ENCODE results near the gene DGAT2. TPM values are rescaled to one million over a fixed set of nuclear protein-coding genes. Genes with fewer than 3 reads are reported as not detected.

Gene DGAT2
- total RNA-seq, 1 donor from 2014 or later, result 7.3 TPM

DNA sequence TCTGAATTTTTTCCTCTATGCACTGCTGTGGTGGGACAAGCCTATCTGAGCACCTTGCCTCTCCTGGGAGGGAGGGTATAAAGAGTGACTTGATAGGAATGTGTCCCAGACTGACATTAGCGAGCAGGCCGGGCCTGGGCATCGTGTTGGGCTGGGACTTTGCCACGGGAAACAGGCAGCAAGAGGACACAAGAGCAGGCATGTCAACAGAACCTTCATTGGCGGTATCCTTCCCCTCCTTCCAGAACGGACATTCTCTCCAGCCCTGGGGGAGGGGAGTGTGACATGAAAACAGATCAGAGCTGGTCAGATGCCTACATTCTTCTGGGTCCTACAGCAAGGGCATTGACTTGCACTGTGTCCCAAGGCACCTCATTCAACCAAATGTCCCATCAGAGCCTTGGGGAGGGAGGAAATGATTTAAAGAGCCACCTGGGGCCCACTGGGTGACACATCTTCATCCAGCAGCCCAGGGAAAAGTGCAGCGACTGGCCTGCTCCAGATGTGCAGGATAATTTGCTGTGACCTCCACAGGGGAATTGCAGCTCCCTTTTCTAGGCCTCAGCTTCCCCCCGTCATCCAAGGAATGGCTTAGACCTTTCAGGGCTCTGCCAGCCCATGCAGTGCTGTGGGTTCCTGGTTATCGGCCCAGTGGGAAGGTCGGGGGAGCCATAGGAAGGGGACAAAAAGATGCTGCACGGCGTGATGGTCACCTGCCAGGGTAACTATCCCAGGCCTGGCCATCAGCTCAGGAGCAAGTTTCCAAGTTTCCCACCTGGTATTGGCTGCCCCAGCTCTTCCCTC, 24.6 kb downstream of the DGAT2 start:
- Mint-ChIP-seq H3K27ac (no peak overlapping the region), H3K9me3 (no peaks in the 10 kb centered on the region), H3K36me3 (ENCODE audit: low read depth) (no peaks in the 10 kb centered on the region), H3K4me3 (no peak overlapping the region), H3K27me3 (no peaks in the 10 kb centered on the region), H3K4me1 (no peaks in the 10 kb centered on the region)
- intact Hi-C loops (cut with micrococcal nuclease), result no loop called here
- no peak for DNase-seq

DNA sequence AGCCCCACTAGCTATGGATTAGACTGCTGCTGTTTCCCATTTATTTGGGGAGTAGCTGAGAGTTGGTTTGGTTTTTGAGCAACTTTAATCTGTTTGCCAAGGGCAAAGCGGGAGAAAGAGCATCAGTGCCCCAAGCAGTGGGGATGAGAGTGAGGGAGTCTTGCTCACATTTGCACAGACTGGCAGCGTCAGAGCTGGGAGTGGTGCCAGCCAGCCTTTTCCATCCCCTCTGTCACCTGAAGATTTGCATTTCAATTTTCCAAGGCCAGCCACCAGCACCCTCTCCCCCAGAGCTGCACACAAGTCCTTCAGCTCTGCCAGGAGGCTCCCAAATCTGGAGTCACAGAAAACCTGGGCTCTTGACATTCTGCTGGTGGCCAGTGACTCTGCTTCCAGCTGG, 25.4 kb downstream of the DGAT2 start:
- Mint-ChIP-seq H3K4me3 (no peak overlapping the region), H3K9me3 (no peaks in the 10 kb centered on the region), H3K27ac (no peak overlapping the region), H3K36me3 (ENCODE audit: low read depth) (no peaks in the 10 kb centered on the region), H3K27me3 (no peaks in the 10 kb centered on the region), H3K4me1 (no peaks in the 10 kb centered on the region)
- intact Hi-C loops (cut with micrococcal nuclease), result no loop called here
- no peak for DNase-seq

DNA sequence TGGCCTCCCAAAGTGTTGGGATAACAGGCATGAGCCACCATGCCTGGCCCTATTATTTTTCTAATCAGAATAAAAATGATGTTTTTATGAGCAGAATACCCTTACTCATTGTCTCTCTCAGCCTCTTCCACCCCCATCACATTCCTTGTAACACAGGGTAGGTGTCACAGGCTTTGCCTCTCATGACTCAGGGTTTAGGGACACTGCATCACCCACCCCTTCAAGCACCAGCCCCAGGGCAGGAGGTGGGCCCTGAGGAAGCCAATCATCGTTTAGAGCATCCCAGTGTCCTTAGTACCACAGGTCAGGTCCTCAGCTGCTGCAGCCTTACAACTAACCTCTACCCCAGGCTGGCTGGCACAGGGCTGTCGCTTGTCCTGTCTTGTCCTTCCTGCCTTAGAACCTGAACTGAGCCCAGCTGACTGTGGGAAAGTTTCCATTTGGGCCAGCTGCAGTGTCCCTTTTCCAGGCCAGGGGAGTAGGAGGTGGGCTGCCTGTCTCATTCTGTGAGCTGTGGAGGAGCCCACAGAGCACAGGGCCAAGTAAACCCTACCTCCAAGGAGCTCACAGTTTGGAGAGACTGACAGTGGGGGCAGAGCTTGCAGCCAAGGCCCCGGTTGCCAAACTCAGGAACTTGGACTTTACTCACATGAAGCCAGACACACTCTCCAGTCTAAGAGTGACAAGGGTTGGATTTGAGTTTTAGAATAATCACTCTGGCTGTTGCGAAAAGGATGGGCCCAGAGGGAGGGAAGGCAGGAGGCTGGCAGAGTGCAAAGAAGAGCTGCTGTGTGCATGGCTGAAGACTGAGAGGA, 26.9 kb downstream of the DGAT2 start:
- no peak overlapping the region for H3K27ac Mint-ChIP-seq
- H3K4me1 Mint-ChIP-seq, result no peaks in the 10 kb centered on the region
- no peaks in the 10 kb centered on the region for H3K9me3 Mint-ChIP-seq
- no peaks in the 10 kb centered on the region for H3K27me3 Mint-ChIP-seq
- no peak for DNase-seq
- no peaks in the 10 kb centered on the region for H3K36me3 Mint-ChIP-seq (ENCODE audit: low read depth)
- intact Hi-C loops (cut with micrococcal nuclease), result no loop called here
- H3K4me3 Mint-ChIP-seq, result no peak overlapping the region

DNA sequence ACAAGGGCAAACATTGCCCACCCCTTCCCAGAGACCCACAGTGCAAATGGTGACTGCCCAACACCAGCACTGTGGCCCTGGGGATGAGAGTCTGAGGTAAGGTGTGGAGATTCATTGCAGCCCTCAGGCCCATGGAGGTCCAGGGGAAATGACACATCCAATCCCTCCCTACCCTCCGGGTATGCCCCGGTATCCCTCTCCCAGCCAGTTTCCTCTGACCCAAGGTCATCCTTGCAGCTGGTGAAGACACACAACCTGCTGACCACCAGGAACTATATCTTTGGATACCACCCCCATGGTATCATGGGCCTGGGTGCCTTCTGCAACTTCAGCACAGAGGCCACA, 27.5 kb downstream of the DGAT2 start:
- Mint-ChIP-seq H3K27me3 (no peaks in the 10 kb centered on the region), H3K4me3 (no peak overlapping the region), H3K4me1 (peaks cover 5% of the 10 kb centered on the region), H3K36me3 (ENCODE audit: low read depth) (no peaks in the 10 kb centered on the region), H3K9me3 (no peaks in the 10 kb centered on the region), H3K27ac (no peak overlapping the region)
- DNase-seq, result no peak
- intact Hi-C loops (cut with micrococcal nuclease), result no loop called here

DNA sequence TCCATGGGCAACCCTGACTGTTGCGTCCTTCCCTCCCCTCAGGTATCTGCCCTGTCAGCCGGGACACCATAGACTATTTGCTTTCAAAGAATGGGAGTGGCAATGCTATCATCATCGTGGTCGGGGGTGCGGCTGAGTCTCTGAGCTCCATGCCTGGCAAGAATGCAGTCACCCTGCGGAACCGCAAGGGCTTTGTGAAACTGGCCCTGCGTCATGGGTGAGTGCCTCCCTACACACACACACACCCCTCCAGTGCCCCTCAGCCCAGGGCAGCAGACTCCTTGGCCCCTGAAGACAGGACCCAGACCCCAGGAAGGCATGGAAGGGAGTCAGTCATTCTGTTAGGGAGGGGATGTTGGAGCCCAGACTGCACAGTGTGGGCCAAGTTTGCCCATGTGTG, 28.5 kb downstream of the DGAT2 start:
- H3K27me3 Mint-ChIP-seq, result no peaks in the 10 kb centered on the region
- H3K27ac Mint-ChIP-seq, result no peak overlapping the region
- no peaks in the 10 kb centered on the region for H3K9me3 Mint-ChIP-seq
- no peaks in the 10 kb centered on the region for H3K36me3 Mint-ChIP-seq (ENCODE audit: low read depth)
- intact Hi-C loops (cut with micrococcal nuclease), result no loop called here
- DNase-seq, result no peak
- no peak overlapping the region for H3K4me3 Mint-ChIP-seq
- H3K4me1 Mint-ChIP-seq, result peaks cover 14% of the 10 kb centered on the region

DNA sequence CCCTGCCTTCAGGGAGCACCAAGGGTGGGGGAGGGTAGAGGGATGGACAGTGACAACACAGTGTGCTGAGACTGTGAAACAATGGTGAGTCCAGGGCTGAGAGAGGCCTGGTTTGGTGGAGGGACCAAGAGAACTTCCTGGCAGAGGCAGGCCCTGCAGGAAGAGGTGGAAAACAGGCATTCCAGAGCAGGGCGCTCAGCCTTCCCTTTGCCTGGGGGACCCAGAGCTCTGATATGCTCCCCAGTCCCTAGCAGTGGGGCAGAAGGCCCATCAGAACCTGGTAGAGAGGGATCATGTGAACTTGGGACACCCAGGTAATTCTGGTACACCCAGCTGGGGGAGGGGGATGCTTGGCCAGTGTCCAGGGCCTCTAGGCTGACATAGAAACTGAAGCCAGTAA, 29.2 kb downstream of the DGAT2 start:
- H3K4me3 Mint-ChIP-seq, result no peak overlapping the region
- peaks cover 18% of the 10 kb centered on the region for H3K4me1 Mint-ChIP-seq
- H3K36me3 Mint-ChIP-seq (ENCODE audit: low read depth), result no peaks in the 10 kb centered on the region
- DNase-seq, result no peak
- intact Hi-C loops (cut with micrococcal nuclease), result no loop called here
- no peaks in the 10 kb centered on the region for H3K9me3 Mint-ChIP-seq
- no peak overlapping the region for H3K27ac Mint-ChIP-seq
- H3K27me3 Mint-ChIP-seq, result no peaks in the 10 kb centered on the region

DNA sequence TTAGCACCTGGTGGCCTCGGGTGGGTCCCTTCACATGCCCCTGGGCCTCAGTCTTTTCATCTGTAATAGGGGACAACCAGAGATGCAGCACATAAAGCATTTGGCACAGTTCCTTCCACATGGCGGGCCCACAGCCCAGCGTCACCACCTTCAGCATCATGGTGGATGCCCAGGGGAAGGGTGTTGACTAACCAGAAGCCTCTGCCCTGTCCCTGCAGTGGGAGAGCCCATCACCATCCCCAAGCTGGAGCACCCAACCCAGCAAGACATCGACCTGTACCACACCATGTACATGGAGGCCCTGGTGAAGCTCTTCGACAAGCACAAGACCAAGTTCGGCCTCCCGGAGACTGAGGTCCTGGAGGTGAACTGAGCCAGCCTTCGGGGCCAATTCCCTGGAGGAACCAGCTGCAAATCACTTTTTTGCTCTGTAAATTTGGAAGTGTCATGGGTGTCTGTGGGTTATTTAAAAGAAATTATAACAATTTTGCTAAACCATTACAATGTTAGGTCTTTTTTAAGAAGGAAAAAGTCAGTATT, 31.6 kb downstream of the DGAT2 start:
- no peak overlapping the region for H3K4me3 Mint-ChIP-seq
- no peak for DNase-seq
- intact Hi-C loops (cut with micrococcal nuclease), result loop anchor here (5.0 to 10.0 kb wide), 2 partner anchors 352 to 515 kb away; no protein-coding TSS in a partner anchor
- peaks cover 18% of the 10 kb centered on the region for H3K4me1 Mint-ChIP-seq
- H3K27me3 Mint-ChIP-seq, result no peaks in the 10 kb centered on the region
- H3K9me3 Mint-ChIP-seq, result no peaks in the 10 kb centered on the region
- H3K27ac Mint-ChIP-seq, result no peak overlapping the region
- H3K36me3 Mint-ChIP-seq (ENCODE audit: low read depth), result no peaks in the 10 kb centered on the region

DNA sequence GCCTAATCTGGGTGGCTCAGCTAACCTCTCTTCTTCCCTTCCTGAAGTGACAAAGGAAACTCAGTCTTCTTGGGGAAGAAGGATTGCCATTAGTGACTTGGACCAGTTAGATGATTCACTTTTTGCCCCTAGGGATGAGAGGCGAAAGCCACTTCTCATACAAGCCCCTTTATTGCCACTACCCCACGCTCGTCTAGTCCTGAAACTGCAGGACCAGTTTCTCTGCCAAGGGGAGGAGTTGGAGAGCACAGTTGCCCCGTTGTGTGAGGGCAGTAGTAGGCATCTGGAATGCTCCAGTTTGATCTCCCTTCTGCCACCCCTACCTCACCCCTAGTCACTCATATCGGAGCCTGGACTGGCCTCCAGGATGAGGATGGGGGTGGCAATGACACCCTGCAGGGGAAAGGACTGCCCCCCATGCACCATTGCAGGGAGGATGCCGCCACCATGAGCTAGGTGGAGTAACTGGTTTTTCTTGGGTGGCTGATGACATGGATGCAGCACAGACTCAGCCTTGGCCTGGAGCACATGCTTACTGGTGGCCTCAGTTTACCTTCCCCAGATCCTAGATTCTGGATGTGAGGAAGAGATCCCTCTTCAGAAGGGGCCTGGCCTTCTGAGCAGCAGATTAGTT, 32.3 kb downstream of the DGAT2 start:
- H3K9me3 Mint-ChIP-seq, result no peaks in the 10 kb centered on the region
- no peak overlapping the region for H3K27ac Mint-ChIP-seq
- no peak overlapping the region for H3K4me3 Mint-ChIP-seq
- H3K27me3 Mint-ChIP-seq, result no peaks in the 10 kb centered on the region
- peaks cover 18% of the 10 kb centered on the region for H3K4me1 Mint-ChIP-seq
- intact Hi-C loops (cut with micrococcal nuclease), result loop anchor here (5.0 to 10.0 kb wide), 2 partner anchors 351 to 514 kb away; no protein-coding TSS in a partner anchor
- no peak for DNase-seq
- H3K36me3 Mint-ChIP-seq (ENCODE audit: low read depth), result no peaks in the 10 kb centered on the region

DNA sequence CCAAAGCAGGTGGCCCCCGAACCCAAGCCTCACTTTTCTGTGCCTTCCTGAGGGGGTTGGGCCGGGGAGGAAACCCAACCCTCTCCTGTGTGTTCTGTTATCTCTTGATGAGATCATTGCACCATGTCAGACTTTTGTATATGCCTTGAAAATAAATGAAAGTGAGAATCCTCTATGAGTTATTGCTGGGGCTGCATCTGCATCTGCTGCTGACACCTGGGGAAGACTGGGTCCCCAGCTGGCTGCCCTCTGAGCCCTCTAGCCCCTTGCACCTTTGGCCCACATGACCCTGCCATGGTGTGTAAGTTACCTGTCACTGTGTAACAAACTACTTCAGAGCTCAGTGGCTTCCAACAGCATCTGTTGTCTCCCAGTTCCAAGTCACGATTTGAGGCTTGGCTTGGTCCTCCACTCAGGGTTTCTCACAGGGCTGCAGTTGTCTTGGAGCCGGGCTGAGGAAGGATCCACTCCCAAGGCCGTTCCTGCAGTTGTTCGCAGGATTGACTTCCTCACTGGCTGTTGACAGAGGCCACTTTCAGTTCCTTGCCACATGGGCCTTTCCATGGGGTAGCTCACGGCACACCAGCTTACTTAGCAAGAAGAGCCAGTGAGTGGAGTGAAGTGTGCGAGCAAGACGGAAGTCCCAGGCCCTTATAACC, 32.9 kb downstream of the DGAT2 start:
- H3K36me3 Mint-ChIP-seq (ENCODE audit: low read depth), result no peaks in the 10 kb centered on the region
- H3K4me3 Mint-ChIP-seq, result no peak overlapping the region
- H3K4me1 Mint-ChIP-seq, result peaks cover 18% of the 10 kb centered on the region
- DNase-seq, result no peak
- H3K27me3 Mint-ChIP-seq, result no peaks in the 10 kb centered on the region
- no peak overlapping the region for H3K27ac Mint-ChIP-seq
- intact Hi-C loops (cut with micrococcal nuclease), result loop anchor here (5.0 to 10.0 kb wide), 2 partner anchors 351 to 513 kb away; no protein-coding TSS in a partner anchor
- H3K9me3 Mint-ChIP-seq, result no peaks in the 10 kb centered on the region

DNA sequence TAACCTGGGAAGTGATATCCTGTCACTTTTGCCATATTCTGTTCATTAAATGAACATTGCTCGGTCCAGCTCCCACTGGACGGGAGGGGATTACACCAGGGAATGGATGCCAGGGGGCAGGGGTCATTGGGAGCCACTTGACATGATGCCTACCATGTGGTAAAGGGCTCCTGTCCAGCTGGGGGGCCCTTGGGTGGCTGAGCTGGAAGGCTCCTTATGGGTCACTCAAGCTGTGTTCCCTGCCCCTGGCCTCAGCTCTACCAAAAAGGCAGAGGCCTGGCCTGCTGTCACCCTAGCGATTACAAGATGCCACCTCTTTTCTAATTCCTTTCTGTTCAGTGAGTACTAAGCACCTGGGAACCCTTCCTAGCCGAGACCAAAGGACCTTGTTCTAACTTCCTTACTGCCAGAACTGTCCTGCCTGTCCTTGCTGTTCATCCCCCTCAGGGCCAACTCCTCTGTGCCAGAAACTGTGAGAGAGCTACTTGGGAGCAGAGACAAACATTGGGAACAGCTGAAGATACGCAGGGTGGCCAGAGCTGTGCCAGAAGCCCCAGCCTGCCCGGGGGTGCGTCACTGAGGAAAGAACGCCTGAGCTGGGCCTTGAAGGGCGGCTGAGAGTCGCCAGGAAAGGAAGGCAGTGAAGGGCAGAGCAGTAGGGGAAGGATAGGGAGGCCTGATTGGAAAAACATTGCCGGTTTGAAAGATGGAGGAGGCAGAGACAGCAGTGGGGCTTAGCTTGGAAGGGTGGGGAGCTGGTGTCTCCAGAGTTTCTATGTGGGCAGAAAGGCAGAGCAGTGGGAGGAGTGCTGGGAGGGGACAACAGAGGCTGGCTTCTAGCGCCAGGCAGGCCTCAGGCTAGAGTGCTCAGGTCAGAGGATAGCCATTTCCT, 33.7 kb downstream of the DGAT2 start:
- no peak overlapping the region for H3K27ac Mint-ChIP-seq
- no peaks in the 10 kb centered on the region for H3K27me3 Mint-ChIP-seq
- no peaks in the 10 kb centered on the region for H3K36me3 Mint-ChIP-seq (ENCODE audit: low read depth)
- no peak overlapping the region for H3K4me3 Mint-ChIP-seq
- intact Hi-C loops (cut with micrococcal nuclease), result loop anchor here (5.0 to 10.0 kb wide), 2 partner anchors 350 to 513 kb away; no protein-coding TSS in a partner anchor
- peaks cover 18% of the 10 kb centered on the region for H3K4me1 Mint-ChIP-seq
- H3K9me3 Mint-ChIP-seq, result no peaks in the 10 kb centered on the region
- DNase-seq, result no peak

DNA sequence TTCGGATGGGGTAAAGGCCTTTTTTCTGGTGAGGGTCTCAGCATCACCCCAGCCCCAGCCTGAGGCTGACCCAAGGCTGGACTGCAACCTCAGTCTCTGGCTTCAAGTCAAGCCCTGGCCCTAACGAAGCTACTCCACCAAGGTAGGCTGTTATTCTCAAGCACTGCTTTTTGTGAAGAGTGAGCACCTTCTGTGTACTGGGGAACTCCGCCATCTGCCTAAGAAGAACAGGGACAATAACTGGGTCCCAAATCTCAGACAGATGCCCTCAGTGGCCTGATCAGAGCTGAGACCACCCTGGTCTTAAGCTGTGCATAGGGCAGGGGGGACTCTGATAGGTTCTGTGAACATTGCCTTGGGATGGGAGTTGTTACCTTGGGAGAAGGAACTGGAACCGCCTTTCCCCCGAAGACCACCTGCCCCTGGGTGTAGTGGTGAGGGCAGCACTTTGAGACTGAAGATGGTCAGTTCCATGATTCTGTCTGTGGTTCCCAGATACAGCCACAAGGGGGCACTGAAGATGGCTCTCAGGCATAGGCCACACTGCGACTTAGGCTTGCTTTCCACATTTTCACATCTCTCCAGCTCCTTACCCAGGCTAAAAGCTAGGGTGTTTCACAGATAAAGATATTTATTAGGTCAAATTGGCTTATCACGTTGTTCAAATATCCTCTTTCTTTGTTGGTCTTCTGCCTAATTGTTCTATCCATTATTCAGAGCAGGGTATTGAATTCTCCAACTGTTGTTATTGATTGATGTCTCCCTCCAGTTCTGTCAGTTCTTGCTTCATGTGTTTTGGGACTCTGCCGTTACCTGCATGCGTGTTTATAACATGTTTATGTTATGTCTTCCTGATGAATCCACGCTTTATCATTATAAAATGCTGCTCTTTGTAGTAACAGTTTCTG, 34.6 kb downstream of the DGAT2 start:
- Mint-ChIP-seq H3K27ac (no peak overlapping the region), H3K9me3 (no peaks in the 10 kb centered on the region), H3K36me3 (ENCODE audit: low read depth) (no peaks in the 10 kb centered on the region), H3K27me3 (no peaks in the 10 kb centered on the region), H3K4me3 (no peak overlapping the region), H3K4me1 (peaks cover 18% of the 10 kb centered on the region)
- DNase-seq, result peak; percentile 92
- intact Hi-C loops (cut with micrococcal nuclease), result loop anchor here (1.0 to 10.0 kb wide), 3 partner anchors 64 to 512 kb away; no protein-coding TSS in a partner anchor

DNA sequence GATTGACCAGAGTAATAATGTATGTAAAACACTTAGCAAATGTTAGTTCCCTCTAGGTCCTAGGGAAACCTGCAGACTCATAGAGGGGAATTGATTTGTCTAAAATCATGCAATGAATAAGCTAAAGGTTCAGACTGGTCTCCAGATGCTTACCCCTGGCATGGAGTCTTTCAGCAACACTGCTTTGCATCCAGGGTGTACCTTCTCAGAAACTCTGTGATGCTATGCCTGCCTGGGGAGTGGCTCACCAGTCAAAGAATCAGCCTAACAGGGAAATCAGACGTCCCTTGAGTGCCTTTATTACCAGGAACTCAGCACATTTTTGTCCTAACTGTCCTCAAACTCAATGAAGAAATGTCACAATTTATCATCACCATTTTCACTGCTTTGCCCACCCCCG, 40.5 kb downstream of the DGAT2 start:
- H3K4me3 Mint-ChIP-seq, result no peak overlapping the region
- no peaks in the 10 kb centered on the region for H3K9me3 Mint-ChIP-seq
- DNase-seq, result no peak
- no peaks in the 10 kb centered on the region for H3K36me3 Mint-ChIP-seq (ENCODE audit: low read depth)
- H3K27ac Mint-ChIP-seq, result no peak overlapping the region
- H3K4me1 Mint-ChIP-seq, result peaks cover 4% of the 10 kb centered on the region
- peaks cover 3% of the 10 kb centered on the region for H3K27me3 Mint-ChIP-seq
- intact Hi-C loops (cut with micrococcal nuclease), result loop anchor here (10.0 kb wide), 1 partner anchor 506 kb away; no protein-coding TSS in a partner anchor
